GM23338 (cell line): Measurements from ENCODE around the gene SETBP1. TPM values are rescaled to one million over a fixed set of nuclear protein-coding genes. Genes with fewer than 3 reads are reported as not detected.

Source experiments
- ATAC-seq: fragments of 200-7000 bp; cut with Tn5 transposase; 3 replicates; pipeline ENCODE4 v1.9.1; 2020
- DNase-seq: peaks from one replicate; pipeline ENCODE4 v3.0.0-alpha.2; 2015; ENCODE audit warnings: low spot score
- H2AFZ ChIP-seq: fragments of 200-600 bp; sonication (generic); 2 replicates; pipeline ENCODE4 v1.8.0; 2016; ENCODE audit warnings: antibody characterized with exemption, mild to moderate bottlenecking, moderate library complexity
- H3F3A ChIP-seq: fragments of 200-600 bp; sonication (generic); replicated peaks from 2 replicates; pipeline ENCODE4 v1.8.0; 2017; ENCODE audit warnings: antibody characterized with exemption, mixed run types, low read depth
- H3K27ac ChIP-seq: fragments of 200-600 bp; sonication (generic); 2 replicates; pipeline ENCODE4 v1.6.1; 2016; ENCODE audit warnings: low read depth
- H3K27me3 ChIP-seq: fragments of 200-600 bp; sonication (generic); 2 replicates; pipeline ENCODE4 v1.8.0; 2016; ENCODE audit warnings: mild to moderate bottlenecking, mixed run types, moderate library complexity; ENCODE audit not compliant: insufficient read depth
- H3K36me3 ChIP-seq: fragments of 200-600 bp; sonication (generic); 2 replicates; pipeline ENCODE4 v1.8.0; 2016; ENCODE audit warnings: mild to moderate bottlenecking; ENCODE audit not compliant: insufficient read depth
- H3K4me1 ChIP-seq: fragments of 200-600 bp; sonication (generic); 2 replicates; pipeline ENCODE4 v1.8.0; 2016; ENCODE audit warnings: mild to moderate bottlenecking, moderate library complexity; ENCODE audit not compliant: insufficient read depth
- H3K4me2 ChIP-seq: fragments of 200-600 bp; sonication (generic); 2 replicates; pipeline ENCODE4 v1.7.1; 2017; ENCODE audit warnings: mixed run types
- H3K4me3 ChIP-seq: fragments of 200-600 bp; sonication (generic); 2 replicates; pipeline ENCODE4 v1.6.1; 2016; ENCODE audit warnings: mixed run types
- H3K79me2 ChIP-seq: fragments of 200-600 bp; sonication (generic); replicated peaks from 2 replicates; pipeline ENCODE4 v1.8.0; 2017; ENCODE audit warnings: mild to moderate bottlenecking; ENCODE audit not compliant: insufficient read depth
- H3K9me2 ChIP-seq: fragments of 200-600 bp; sonication (generic); 2 replicates; pipeline ENCODE4 v1.8.0; 2017; ENCODE audit not compliant: insufficient read depth
- H4K20me1 ChIP-seq: fragments of 200-600 bp; sonication (generic); replicated peaks from 2 replicates; pipeline ENCODE4 v1.8.0; 2017; ENCODE audit warnings: mild to moderate bottlenecking; ENCODE audit not compliant: insufficient read depth
- H3K27ac Mint-ChIP-seq: 2 replicates; pipeline ENCODE4 v1.8.0; 2020; ENCODE audit warnings: inconsistent platforms, mild to moderate bottlenecking, moderate library complexity, mixed read lengths
- H3K27me3 Mint-ChIP-seq: 3 replicates; pipeline ENCODE4 v1.8.0; 2022; ENCODE audit warnings: low read depth, mild to moderate bottlenecking, moderate library complexity, mixed read lengths, inconsistent platforms; ENCODE audit not compliant: insufficient read depth, poor library complexity
- H3K36me3 Mint-ChIP-seq: 3 replicates; pipeline ENCODE4 v1.8.0; 2021; ENCODE audit warnings: low read depth, mild to moderate bottlenecking, inconsistent platforms, moderate library complexity, mixed read lengths
- H3K4me1 Mint-ChIP-seq: 3 replicates; pipeline ENCODE4 v1.8.0; 2020; ENCODE audit warnings: mild to moderate bottlenecking, inconsistent platforms, mixed read lengths
- H3K4me3 Mint-ChIP-seq: 3 replicates; pipeline ENCODE4 v1.8.0; 2021; ENCODE audit warnings: moderate library complexity, mild to moderate bottlenecking, inconsistent platforms, mixed read lengths
- H3K9me3 Mint-ChIP-seq: 3 replicates; pipeline ENCODE4 v1.8.0; 2020; ENCODE audit warnings: moderate library complexity, mild to moderate bottlenecking, inconsistent platforms, mixed read lengths
- EZH2 ChIP-seq: fragments of 200-600 bp; sonication (generic); IDR thresholded peaks from one replicate; pipeline ENCODE4 v1.8.0; 2017; ENCODE audit warnings: antibody characterized with exemption, mild to moderate bottlenecking, low read depth; ENCODE audit not compliant: unreplicated experiment
- EZH2phosphoT487 ChIP-seq: fragments of 200-600 bp; sonication (generic); IDR thresholded peaks from one replicate; pipeline ENCODE4 v1.8.1; 2018; ENCODE audit warnings: antibody characterized with exemption; ENCODE audit not compliant: unreplicated experiment
- JUNB ChIP-seq: IDR thresholded peaks from one replicate; pipeline ENCODE4 v1.6.1; 2016; ENCODE audit warnings: antibody characterized with exemption; ENCODE audit not compliant: unreplicated experiment
- POLR2AphosphoS5 ChIP-seq: IDR thresholded peaks from 2 replicates; pipeline ENCODE4 v1.6.1; 2016; ENCODE audit warnings: antibody characterized with exemption, low read depth
- STAT1 ChIP-seq: IDR thresholded peaks from one replicate; pipeline ENCODE4 v1.6.1; 2016; ENCODE audit warnings: antibody characterized with exemption; ENCODE audit not compliant: unreplicated experiment
- ZNF114 ChIP-seq: fragments of 250-450 bp; sonication (Bioruptor Pico); IDR thresholded peaks from 2 replicates; pipeline ENCODE4 v1.5.0; 2020; ENCODE audit warnings: mild to moderate bottlenecking, moderate library complexity
- ZNF331 ChIP-seq: fragments of 250-450 bp; sonication (Bioruptor Pico); IDR thresholded peaks from 2 replicates; pipeline ENCODE4 v1.5.0; 2020; ENCODE audit warnings: low read depth, mild to moderate bottlenecking, moderate library complexity
- polyA plus RNA-seq: library from polyadenylated mRNA; unstranded; fragments of >200 nt; fragmentation: Nextera tagmentation; extraction: Ambion mirVana; gene quantifications from 2 replicates; pipeline ENCODE4 v1.2.1, GENCODE V29; 2016
- total RNA-seq: library from RNA; depleted of rRNA; stranded (reverse); fragments of >200 nt; shearing (Covaris generic); gene quantifications from 2 replicates; pipeline ENCODE4 v1.2.3, GENCODE V29; 2014
- TF ChIP-seq, protein P1 (sequence below): IDR thresholded peaks from one replicate; pipeline ENCODE4 v1.6.1; 2018; ENCODE audit warnings: antibody characterized with exemption; ENCODE audit not compliant: unreplicated experiment
- TF ChIP-seq, protein P2 (sequence below), 2 experiments: fragments of 200-600 bp in 1 of 2; sonication (generic) in 1 of 2; conservative IDR thresholded peaks; 2 replicates each; pipeline versions ENCODE4 v1.5.1 to v1.6.1; 2016 to 2017; ENCODE audit warnings: antibody characterized with exemption in 2 of 2, low read depth in 2 of 2, mild to moderate bottlenecking in 2 of 2, moderate library complexity in 1 of 2
- TF ChIP-seq, protein P3 (sequence below): IDR thresholded peaks from 2 replicates; pipeline ENCODE4 v1.6.1; 2016; ENCODE audit warnings: antibody characterized with exemption

The SETBP1 gene
- total and polyA plus RNA-seq, 2 experiments from 2014 or later = 1.6 to 5.5 TPM

DNA sequence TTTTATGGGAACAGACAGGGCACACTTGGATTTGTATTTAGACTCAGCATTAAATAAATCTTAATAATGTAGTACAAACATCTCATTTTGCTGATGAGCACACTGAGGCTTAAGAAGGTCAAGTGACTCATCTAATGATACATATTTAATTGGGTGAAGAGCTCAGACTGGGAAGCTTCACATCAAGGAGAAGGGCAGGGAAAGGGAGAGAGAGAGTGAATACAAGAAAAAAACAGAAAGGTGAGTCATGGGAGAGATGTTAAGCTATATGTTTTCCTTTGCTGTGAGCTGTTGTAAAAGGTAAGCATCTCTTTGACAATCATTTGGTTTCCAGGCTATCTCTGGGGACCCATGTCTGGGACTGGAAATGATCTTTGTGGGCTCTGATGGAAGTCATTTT, 277.8 kb downstream of the SETBP1 start (continued):
- TF ChIP-seq STAT1 = no peak
- TF ChIP-seq EZH2phosphoT487 = no peak
- TF ChIP-seq ZNF114 (CRISPR knock-in tag) = no peak
- TF ChIP-seq, protein P1, sequence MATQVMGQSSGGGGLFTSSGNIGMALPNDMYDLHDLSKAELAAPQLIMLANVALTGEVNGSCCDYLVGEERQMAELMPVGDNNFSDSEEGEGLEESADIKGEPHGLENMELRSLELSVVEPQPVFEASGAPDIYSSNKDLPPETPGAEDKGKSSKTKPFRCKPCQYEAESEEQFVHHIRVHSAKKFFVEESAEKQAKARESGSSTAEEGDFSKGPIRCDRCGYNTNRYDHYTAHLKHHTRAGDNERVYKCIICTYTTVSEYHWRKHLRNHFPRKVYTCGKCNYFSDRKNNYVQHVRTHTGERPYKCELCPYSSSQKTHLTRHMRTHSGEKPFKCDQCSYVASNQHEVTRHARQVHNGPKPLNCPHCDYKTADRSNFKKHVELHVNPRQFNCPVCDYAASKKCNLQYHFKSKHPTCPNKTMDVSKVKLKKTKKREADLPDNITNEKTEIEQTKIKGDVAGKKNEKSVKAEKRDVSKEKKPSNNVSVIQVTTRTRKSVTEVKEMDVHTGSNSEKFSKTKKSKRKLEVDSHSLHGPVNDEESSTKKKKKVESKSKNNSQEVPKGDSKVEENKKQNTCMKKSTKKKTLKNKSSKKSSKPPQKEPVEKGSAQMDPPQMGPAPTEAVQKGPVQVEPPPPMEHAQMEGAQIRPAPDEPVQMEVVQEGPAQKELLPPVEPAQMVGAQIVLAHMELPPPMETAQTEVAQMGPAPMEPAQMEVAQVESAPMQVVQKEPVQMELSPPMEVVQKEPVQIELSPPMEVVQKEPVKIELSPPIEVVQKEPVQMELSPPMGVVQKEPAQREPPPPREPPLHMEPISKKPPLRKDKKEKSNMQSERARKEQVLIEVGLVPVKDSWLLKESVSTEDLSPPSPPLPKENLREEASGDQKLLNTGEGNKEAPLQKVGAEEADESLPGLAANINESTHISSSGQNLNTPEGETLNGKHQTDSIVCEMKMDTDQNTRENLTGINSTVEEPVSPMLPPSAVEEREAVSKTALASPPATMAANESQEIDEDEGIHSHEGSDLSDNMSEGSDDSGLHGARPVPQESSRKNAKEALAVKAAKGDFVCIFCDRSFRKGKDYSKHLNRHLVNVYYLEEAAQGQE = no peak
- TF ChIP-seq EZH2 = no peak
- no peak for TF ChIP-seq JUNB

DNA sequence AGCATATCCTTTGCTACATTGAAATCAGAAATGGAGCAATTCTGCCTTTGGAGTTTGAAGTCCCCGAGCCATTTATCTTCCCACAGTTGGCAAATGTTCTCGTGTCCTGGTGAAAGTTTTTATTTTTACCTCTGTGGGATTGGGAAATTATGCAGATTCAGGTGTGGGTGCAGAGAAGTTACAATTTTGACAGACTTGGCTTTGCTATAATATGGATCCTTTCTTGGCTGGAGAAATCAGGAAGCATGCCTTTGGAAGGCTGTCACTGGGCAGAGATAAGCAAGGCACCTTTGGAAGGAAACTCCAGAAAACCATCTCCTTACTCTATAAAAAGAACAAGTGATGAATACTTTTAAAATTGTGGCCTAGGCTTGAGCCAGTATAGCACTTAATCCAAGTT, 278.3 kb downstream of the SETBP1 start:
- Mint-ChIP-seq H3K27me3 (no peaks in the 10 kb centered on the region), H3K27ac (no peak overlapping the region), H3K9me3 (no peaks in the 10 kb centered on the region), H3K4me1 (peaks cover 3% of the 10 kb centered on the region; the same call in 2 of the 3 replicates), H3K36me3 (no peaks in the 10 kb centered on the region; the same call in 2 of the 3 replicates), H3K4me3 (no peak overlapping the region)
- Histone ChIP-seq H3K79me2 (no peaks in the 10 kb centered on the region), H3K4me1 (no peaks in the 10 kb centered on the region), H3K27ac (no peak overlapping the region), H3K9me2 (0 out of 2 replicates have a peak, but pooled peaks cover 3% of the 10 kb centered on the region), H3K4me3 (no peak overlapping the region), H3K27me3 (no peaks in the 10 kb centered on the region), H3K36me3 (no peaks in the 10 kb centered on the region), H3F3A (no peaks in the 10 kb centered on the region), H2AFZ (no peak overlapping the region), H4K20me1 (no peaks in the 10 kb centered on the region), H3K4me2 (no peak overlapping the region)
- no peak for ATAC-seq
- no peak for TF ChIP-seq EZH2phosphoT487
- no peak for DNase-seq

DNA sequence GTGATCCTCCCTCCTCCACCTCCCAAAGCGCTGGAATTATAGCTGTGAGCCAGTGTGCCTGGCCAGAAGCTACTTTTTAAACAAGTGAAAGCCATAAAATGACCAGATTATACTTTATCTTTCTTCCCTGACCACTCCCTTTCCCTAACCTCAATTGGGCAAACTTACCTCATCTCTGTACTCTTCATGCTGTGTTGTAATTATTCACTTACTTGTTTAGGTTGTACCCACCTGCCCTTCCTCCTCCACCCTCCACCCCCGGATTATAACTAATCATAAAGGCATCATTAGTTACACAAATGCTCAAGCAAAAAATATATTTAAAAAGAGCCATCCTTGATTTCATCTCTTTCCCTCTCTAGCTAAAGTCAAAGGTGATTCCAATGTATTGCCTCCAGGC, 279.9 kb downstream of the SETBP1 start:
- Histone ChIP-seq H3K4me2 (no peak overlapping the region), H3K79me2 (no peaks in the 10 kb centered on the region), H3F3A (no peaks in the 10 kb centered on the region), H3K36me3 (no peaks in the 10 kb centered on the region), H3K9me2 (0 out of 2 replicates have a peak, but pooled peaks cover 3% of the 10 kb centered on the region), H2AFZ (no peak overlapping the region), H3K4me3 (no peak overlapping the region), H3K27me3 (no peaks in the 10 kb centered on the region), H3K27ac (no peak overlapping the region), H3K4me1 (no peaks in the 10 kb centered on the region), H4K20me1 (no peaks in the 10 kb centered on the region)
- no peak for ATAC-seq
- no peaks in the 10 kb centered on the region for H3K36me3 Mint-ChIP-seq
- no peak overlapping the region for H3K27ac Mint-ChIP-seq
- no peaks in the 10 kb centered on the region for H3K27me3 Mint-ChIP-seq
- no peak for TF ChIP-seq EZH2phosphoT487
- TF ChIP-seq, protein P2, sequence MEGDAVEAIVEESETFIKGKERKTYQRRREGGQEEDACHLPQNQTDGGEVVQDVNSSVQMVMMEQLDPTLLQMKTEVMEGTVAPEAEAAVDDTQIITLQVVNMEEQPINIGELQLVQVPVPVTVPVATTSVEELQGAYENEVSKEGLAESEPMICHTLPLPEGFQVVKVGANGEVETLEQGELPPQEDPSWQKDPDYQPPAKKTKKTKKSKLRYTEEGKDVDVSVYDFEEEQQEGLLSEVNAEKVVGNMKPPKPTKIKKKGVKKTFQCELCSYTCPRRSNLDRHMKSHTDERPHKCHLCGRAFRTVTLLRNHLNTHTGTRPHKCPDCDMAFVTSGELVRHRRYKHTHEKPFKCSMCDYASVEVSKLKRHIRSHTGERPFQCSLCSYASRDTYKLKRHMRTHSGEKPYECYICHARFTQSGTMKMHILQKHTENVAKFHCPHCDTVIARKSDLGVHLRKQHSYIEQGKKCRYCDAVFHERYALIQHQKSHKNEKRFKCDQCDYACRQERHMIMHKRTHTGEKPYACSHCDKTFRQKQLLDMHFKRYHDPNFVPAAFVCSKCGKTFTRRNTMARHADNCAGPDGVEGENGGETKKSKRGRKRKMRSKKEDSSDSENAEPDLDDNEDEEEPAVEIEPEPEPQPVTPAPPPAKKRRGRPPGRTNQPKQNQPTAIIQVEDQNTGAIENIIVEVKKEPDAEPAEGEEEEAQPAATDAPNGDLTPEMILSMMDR (conservative IDR thresholded peaks at IDR 0.05; ENCODE audit: low read depth in 2 of 2) = no peak
- TF ChIP-seq ZNF331 = no peak
- TF ChIP-seq POLR2AphosphoS5 = no peak
- no peak for TF ChIP-seq STAT1
- no peak for TF ChIP-seq ZNF114 (CRISPR knock-in tag)
- TF ChIP-seq, protein P3, sequence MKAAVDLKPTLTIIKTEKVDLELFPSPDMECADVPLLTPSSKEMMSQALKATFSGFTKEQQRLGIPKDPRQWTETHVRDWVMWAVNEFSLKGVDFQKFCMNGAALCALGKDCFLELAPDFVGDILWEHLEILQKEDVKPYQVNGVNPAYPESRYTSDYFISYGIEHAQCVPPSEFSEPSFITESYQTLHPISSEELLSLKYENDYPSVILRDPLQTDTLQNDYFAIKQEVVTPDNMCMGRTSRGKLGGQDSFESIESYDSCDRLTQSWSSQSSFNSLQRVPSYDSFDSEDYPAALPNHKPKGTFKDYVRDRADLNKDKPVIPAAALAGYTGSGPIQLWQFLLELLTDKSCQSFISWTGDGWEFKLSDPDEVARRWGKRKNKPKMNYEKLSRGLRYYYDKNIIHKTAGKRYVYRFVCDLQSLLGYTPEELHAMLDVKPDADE = no peak
- H3K4me3 Mint-ChIP-seq = no peak overlapping the region
- H3K9me3 Mint-ChIP-seq = no peaks in the 10 kb centered on the region
- no peak for DNase-seq
- peaks cover 6% of the 10 kb centered on the region for H3K4me1 Mint-ChIP-seq
